ENCODE measurements around the gene WSB2.

DNA sequence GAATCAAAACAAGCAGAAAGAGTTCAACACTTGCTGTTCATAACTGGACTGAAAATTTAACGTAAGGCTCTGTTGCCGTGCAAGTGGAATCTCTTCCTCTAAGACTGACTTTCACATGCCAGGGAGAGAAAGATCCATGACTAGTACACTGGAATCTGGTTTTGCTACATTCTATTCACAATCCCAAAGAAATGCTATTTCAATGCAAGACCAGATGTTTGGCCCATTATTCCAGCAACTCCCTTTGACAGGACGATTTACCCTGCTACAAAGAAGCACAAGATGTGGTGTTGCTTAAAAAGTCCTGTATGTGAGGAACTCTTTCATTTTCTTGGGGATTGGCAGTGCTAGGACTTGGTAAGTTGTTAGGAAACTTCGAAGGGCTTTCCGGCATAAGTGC, 27.1 kb downstream of the WSB2 start:
- TF ChIP-seq, protein P1, sequence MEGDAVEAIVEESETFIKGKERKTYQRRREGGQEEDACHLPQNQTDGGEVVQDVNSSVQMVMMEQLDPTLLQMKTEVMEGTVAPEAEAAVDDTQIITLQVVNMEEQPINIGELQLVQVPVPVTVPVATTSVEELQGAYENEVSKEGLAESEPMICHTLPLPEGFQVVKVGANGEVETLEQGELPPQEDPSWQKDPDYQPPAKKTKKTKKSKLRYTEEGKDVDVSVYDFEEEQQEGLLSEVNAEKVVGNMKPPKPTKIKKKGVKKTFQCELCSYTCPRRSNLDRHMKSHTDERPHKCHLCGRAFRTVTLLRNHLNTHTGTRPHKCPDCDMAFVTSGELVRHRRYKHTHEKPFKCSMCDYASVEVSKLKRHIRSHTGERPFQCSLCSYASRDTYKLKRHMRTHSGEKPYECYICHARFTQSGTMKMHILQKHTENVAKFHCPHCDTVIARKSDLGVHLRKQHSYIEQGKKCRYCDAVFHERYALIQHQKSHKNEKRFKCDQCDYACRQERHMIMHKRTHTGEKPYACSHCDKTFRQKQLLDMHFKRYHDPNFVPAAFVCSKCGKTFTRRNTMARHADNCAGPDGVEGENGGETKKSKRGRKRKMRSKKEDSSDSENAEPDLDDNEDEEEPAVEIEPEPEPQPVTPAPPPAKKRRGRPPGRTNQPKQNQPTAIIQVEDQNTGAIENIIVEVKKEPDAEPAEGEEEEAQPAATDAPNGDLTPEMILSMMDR (conservative IDR thresholded peaks at IDR 0.05): no peak
- no peak for TF ChIP-seq EZH2 (IDR thresholded peaks at IDR 0.05; ENCODE audit: low read depth)
